RWPE1 (cell line): ENCODE measurements around the gene CROT.

Source experiments
- CTCF ChIA-PET: fragments of 350-600 bp; sonication (Branson Sonifier 250); formaldehyde crosslinking; extraction: SDS; loops from one replicate; lab custom pipeline; 2021; lab: Yijun Ruan, JAX
- POLR2A ChIA-PET: fragments of 400-600 bp; formaldehyde crosslinking; extraction: SDS; loops from one replicate; lab custom pipeline; 2020; ENCODE audit warnings: antibody characterized with exemption; ENCODE audit not compliant: low non-redundant PET; lab: Yijun Ruan, JAX
- DNase-seq: peaks from one replicate; pipeline ENCODE4 v3.0.0; 2012; ENCODE audit warnings: low spot score
- H3K27ac ChIP-seq: fragments of 450-650 bp; 2 replicates; pipeline ENCODE4 v1.5.1; 2017
- TF ChIP-seq, protein P1 (sequence below): fragments of 450-650 bp; conservative IDR thresholded peaks from 2 replicates; pipeline ENCODE4 v1.5.1; 2017; ENCODE audit warnings: low read depth, mild to moderate bottlenecking

The CROT gene, protein sequence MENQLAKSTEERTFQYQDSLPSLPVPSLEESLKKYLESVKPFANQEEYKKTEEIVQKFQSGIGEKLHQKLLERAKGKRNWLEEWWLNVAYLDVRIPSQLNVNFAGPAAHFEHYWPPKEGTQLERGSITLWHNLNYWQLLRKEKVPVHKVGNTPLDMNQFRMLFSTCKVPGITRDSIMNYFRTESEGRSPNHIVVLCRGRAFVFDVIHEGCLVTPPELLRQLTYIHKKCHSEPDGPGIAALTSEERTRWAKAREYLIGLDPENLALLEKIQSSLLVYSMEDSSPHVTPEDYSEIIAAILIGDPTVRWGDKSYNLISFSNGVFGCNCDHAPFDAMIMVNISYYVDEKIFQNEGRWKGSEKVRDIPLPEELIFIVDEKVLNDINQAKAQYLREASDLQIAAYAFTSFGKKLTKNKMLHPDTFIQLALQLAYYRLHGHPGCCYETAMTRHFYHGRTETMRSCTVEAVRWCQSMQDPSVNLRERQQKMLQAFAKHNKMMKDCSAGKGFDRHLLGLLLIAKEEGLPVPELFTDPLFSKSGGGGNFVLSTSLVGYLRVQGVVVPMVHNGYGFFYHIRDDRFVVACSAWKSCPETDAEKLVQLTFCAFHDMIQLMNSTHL

DNA sequence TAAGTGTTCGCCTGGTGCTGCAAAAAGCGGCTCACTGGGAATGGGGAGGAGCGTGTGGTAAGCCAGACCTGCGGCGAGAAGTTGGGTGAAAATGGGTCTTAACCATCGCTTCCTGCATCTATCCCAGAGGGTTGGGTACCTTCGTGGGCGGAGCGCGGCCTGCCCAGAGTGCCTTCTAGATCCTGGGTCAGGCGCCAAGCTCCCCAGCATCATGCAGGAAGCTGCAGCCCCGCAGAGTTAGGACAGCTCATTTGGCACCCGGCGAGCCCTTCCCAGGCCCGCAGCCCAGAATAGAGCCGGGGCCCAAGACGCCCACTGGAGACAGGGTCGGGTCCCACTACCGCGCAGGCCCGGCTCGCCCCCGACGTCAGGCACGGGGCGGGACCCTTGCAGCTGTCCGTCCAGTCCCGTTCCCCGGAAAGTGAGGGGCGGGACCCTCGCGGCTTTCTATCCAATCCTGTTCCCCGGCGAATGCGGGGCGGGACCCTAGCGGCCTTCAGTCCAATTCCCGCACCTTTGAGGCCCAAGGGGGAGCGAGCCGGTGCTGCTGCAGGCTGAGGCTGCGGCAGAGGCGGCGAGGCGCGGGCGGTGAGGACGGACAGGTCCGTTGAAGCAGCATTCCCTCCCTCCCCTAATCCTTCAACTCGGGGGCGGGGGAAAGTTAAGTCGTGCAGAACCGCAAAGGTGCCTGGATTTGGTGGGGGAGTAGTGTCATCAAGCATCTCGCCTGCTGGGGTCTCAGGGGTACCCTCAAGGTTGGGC is at the start of gene CROT:
CROT (plus strand) TSS at position 499 of the 762 bp plus-strand sequence. CDS start 3,405 bp downstream, outside the sequence.
- TF ChIP-seq, protein P1, sequence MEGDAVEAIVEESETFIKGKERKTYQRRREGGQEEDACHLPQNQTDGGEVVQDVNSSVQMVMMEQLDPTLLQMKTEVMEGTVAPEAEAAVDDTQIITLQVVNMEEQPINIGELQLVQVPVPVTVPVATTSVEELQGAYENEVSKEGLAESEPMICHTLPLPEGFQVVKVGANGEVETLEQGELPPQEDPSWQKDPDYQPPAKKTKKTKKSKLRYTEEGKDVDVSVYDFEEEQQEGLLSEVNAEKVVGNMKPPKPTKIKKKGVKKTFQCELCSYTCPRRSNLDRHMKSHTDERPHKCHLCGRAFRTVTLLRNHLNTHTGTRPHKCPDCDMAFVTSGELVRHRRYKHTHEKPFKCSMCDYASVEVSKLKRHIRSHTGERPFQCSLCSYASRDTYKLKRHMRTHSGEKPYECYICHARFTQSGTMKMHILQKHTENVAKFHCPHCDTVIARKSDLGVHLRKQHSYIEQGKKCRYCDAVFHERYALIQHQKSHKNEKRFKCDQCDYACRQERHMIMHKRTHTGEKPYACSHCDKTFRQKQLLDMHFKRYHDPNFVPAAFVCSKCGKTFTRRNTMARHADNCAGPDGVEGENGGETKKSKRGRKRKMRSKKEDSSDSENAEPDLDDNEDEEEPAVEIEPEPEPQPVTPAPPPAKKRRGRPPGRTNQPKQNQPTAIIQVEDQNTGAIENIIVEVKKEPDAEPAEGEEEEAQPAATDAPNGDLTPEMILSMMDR = no peak
- peak within 1 kb of the TSS; percentile 91 for H3K27ac ChIP-seq
- ChIA-PET CTCF (interaction anchor here (0.8 kb wide), 1 partner anchor 28 kb away, joined by 3 read pairs; no protein-coding TSS in a partner anchor), POLR2A (interaction anchor here (0.5 to 0.6 kb wide), 2 partner anchors 17 to 185 kb away, joined by 3 to 5 read pairs; no protein-coding TSS in a partner anchor)
- peak; percentile 92 for DNase-seq

DNA sequence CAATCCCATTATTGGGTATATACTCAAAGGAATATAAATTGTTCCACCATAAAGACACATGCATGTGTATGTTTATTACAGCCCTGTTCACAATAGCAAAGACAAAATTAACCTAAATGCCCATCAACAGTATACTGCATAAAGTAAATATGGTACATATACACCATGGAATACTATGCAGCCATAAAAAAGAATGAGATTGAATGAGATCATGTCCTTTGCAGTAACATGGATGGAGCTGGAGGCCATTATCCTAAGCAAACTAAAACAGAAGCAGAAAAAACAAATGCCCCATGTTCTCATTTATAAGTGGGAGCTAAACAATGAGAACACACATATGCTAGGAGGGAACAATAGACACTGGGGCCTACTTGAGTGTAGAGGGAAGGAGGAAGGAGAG is 44.7 kb upstream of the CROT start:
- H3K27ac ChIP-seq = no peak overlapping the region
- DNase-seq = no peak
- ChIA-PET CTCF (interaction anchor here (0.6 kb wide), 1 partner anchor 9 kb away, joined by 3 read pairs; no protein-coding TSS in a partner anchor), POLR2A (no interaction called here)
- TF ChIP-seq, protein P1 = no peak

DNA sequence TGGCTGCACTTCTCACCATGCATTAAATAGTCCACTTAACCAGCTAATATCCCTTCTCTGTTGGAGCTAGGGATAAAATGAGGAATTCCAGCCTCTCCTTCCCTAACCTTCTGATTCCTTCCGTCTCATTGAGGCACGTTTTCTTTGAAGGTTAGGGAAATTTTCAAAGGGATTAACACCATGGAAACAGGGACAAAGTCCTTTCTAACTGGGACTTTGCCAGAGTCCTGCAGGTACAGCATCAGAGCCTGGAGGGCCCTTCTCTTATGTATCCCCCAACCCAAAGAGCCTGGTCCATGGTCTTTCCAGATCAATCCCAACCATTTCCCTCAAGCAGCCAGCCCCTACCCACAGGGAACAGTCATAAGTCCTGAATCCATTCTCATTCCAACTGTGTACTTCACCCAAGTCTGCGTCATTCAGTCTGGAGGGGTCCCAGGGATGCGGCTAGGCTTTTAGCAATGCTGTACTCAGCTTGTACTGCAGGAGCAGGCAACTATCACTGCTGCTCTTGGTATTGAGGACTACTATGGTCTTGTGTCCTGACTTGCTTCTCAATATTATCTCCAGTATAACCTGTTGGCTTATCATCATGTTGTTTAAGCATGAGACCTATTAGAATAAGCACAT is 34.6 kb upstream of the CROT start:
- ChIA-PET POLR2A (no interaction called here), CTCF (no interaction called here)
- no peak for DNase-seq
- TF ChIP-seq, protein P1 = no peak
- no peak overlapping the region for H3K27ac ChIP-seq

DNA sequence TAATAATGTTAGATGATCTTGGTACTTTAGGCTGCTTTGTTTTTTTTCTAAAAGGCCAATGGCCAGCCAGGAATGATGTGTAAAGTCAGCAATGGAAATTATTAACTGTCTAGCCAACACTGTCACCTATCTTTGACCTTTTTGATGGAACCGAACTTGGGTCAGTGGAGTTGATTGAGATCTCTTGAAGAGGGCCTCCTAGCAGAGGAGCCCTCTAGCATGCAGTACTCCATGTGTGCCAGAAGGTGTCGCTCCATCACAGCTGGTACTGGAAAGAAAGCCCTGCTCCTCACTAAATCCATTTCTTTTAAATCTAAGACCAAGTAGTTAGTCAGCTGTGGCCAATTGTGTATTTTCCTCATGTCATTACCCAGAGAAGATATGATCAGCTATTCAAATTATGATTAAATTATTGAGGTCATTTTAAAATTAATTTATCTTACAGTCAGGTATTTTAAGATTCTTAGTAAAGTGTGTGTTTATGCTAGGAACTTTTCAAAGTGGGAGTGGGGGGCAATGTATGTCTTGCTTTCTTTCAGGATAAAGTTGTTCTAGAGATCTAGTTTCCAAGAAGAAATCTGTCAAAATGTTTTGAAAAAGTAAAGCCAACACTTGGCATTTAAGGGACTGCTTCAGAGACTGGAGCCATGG is 33.1 kb upstream of the CROT start:
- peak; percentile 75 for DNase-seq
- ChIA-PET CTCF (interaction anchor here (0.5 to 1.1 kb wide), 10 partner anchors 62 to 716 kb away, joined by 3 to 19 read pairs (median 4); no protein-coding TSS in a partner anchor), POLR2A (no interaction called here)
- no peak overlapping the region for H3K27ac ChIP-seq
- TF ChIP-seq, protein P1 = peak; percentile 99

DNA sequence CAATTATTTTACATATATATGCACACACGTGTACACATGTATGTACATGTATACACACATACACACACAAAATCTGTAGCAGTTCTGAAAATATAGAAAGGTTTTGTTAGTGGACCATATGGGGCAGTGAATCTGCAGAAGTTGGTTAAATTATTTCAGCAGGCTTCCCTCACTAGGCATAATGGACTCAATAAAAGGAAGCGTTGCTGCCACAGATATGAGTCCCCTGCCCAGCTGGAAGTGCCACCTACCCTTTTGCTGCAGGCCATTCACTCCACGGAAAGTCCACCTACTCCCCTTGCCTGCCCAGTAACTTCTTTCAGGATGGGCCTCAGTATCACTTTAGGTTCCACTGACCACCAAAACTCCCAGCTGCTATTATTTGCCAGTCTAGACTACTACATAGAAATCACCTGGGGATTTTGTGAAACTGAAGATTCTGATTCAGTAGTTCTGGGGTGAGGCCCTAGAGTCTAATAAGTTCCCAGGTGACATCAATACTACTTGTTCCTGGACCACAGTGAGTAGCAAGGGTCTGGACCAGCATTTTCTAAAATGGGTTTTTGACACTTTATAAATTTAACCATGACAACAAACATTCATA is 29.3 kb upstream of the CROT start:
- DNase-seq = no peak
- H3K27ac ChIP-seq = peak overlapping the region; percentile 77
- TF ChIP-seq, protein P1 = no peak
- ChIA-PET POLR2A (no interaction called here), CTCF (interaction anchor here (0.6 to 2.1 kb wide), 4 partner anchors 29 to 103 kb away, joined by 3 to 8 read pairs (median 4); partner anchors contain the start of gene CROT)
